Measurements from ENCODE around the gene SERPINI1.

The SERPINI1 gene

GRCh38 chr3:167733961-167734497 lies 1.5 kb upstream of the SERPINI1 start:
- H3K4me3 ChIP-seq (ENCODE audit: low read depth, low read length) = peak overlapping the region; percentile 95
- DNase-seq (ENCODE audit: low read depth) = no peak

- peak; percentile 96 for DNase-seq (ENCODE audit: low read depth)
- H3K4me3 ChIP-seq (ENCODE audit: low read depth, low read length) = peak within 1 kb of the TSS; percentile 95
Observed at GRCh38 chr3:167734498-167735232, 856 bp upstream of the SERPINI1 start, which contains the start of gene PDCD10. PDCD10 (minus strand) TSS chr3:167734892; CDS start chr3:167720157, 14,735 bp downstream.

- H3K4me3 ChIP-seq (ENCODE audit: low read depth, low read length) = peak overlapping the region; percentile 95
- no peak for DNase-seq (ENCODE audit: low read depth)
Observed at GRCh38 chr3:167736264-167736787, 805 bp downstream of the SERPINI1 start.

- DNase-seq (ENCODE audit: low read depth) = no peak
- no peak overlapping the region for H3K4me3 ChIP-seq (ENCODE audit: low read depth, low read length)
Observed at GRCh38 chr3:167736997-167737396, 1.5 kb downstream of the SERPINI1 start.

- DNase-seq (ENCODE audit: low read depth) = no peak
- no peak overlapping the region for H3K4me3 ChIP-seq (ENCODE audit: low read depth, low read length)
Observed at GRCh38 chr3:167738037-167738436, 2.5 kb downstream of the SERPINI1 start.

- H3K4me3 ChIP-seq (ENCODE audit: low read depth, low read length) = no peak overlapping the region
- DNase-seq (ENCODE audit: low read depth) = no peak
Observed at GRCh38 chr3:167739190-167739810, 3.8 kb downstream of the SERPINI1 start.

- DNase-seq (ENCODE audit: low read depth) = peak; percentile 10
- H3K4me3 ChIP-seq (ENCODE audit: low read depth, low read length) = no peak overlapping the region
Observed at GRCh38 chr3:167740961-167741587, 5.6 kb downstream of the SERPINI1 start.

GRCh38 chr3:167742338-167742737 lies 6.8 kb downstream of the SERPINI1 start:
- no peak overlapping the region for H3K4me3 ChIP-seq (ENCODE audit: low read depth, low read length)
- DNase-seq (ENCODE audit: low read depth) = no peak

GRCh38 chr3:167743799-167744198 lies 8.3 kb downstream of the SERPINI1 start:
- H3K4me3 ChIP-seq (ENCODE audit: low read depth, low read length) = no peak overlapping the region
- DNase-seq (ENCODE audit: low read depth) = no peak

- no peak overlapping the region for H3K4me3 ChIP-seq (ENCODE audit: low read depth, low read length)
- no peak for DNase-seq (ENCODE audit: low read depth)
Observed at GRCh38 chr3:167749209-167749608, 13.7 kb downstream of the SERPINI1 start.

- H3K4me3 ChIP-seq (ENCODE audit: low read depth, low read length) = no peak overlapping the region
- no peak for DNase-seq (ENCODE audit: low read depth)
Observed at GRCh38 chr3:167749728-167750127, 14.2 kb downstream of the SERPINI1 start.

- no peak for DNase-seq (ENCODE audit: low read depth)
- H3K4me3 ChIP-seq (ENCODE audit: low read depth, low read length) = no peak overlapping the region
Observed at GRCh38 chr3:167750272-167750971, 14.9 kb downstream of the SERPINI1 start.

- no peak overlapping the region for H3K4me3 ChIP-seq (ENCODE audit: low read depth, low read length)
- no peak for DNase-seq (ENCODE audit: low read depth)
Observed at GRCh38 chr3:167754049-167754448, 18.5 kb downstream of the SERPINI1 start.

GRCh38 chr3:167761302-167761701 lies 25.8 kb downstream of the SERPINI1 start:
- no peak overlapping the region for H3K4me3 ChIP-seq (ENCODE audit: low read depth, low read length)
- no peak for DNase-seq (ENCODE audit: low read depth)

GRCh38 chr3:167762296-167762695 lies 26.8 kb downstream of the SERPINI1 start:
- H3K4me3 ChIP-seq (ENCODE audit: low read depth, low read length) = no peak overlapping the region
- no peak for DNase-seq (ENCODE audit: low read depth)

- H3K4me3 ChIP-seq (ENCODE audit: low read depth, low read length) = no peak overlapping the region
- DNase-seq (ENCODE audit: low read depth) = no peak
Observed at GRCh38 chr3:167772992-167773391, 37.5 kb downstream of the SERPINI1 start.

GRCh38 chr3:167773584-167773983 lies 38.1 kb downstream of the SERPINI1 start:
- H3K4me3 ChIP-seq (ENCODE audit: low read depth, low read length) = no peak overlapping the region
- no peak for DNase-seq (ENCODE audit: low read depth)

GRCh38 chr3:167776066-167776685 lies 40.7 kb downstream of the SERPINI1 start:
- H3K4me3 ChIP-seq (ENCODE audit: low read depth, low read length) = no peak overlapping the region
- DNase-seq (ENCODE audit: low read depth) = no peak

GRCh38 chr3:167777356-167777755 lies 41.8 kb downstream of the SERPINI1 start:
- no peak for DNase-seq (ENCODE audit: low read depth)
- H3K4me3 ChIP-seq (ENCODE audit: low read depth, low read length) = no peak overlapping the region
